Measurements from ENCODE around the gene CDY2A.
"Not testable (repeated sequence)": the region's sequence is repeated elsewhere in the genome, so short reads cannot be mapped to it uniquely, and the experiment has no call there.

DNA sequence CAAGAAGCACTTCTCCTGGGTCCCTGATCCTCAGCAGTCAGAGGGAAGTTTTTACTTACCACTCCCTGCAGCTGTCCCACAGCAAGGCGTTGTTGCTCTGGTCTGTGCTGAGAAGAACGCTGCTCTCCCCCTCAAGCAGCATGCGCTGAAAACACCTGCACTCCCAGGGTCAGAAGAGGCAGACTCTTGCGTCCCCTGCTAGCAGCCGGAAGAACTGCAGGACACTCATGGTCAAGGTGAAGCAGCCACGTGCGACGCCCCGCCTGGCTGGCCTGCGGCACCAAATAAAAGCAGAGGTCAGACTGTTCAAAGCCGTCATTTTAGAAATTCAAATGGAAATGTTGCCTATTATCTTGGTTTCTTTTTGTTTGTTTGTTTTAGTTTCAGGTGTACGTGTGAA lies 47.9 kb downstream of the CDY2A start:
- not testable (repeated sequence) for TF ChIP-seq RARB (CRISPR knock-in tag; IDR thresholded peaks at IDR 0.05); ZC3H10 (CRISPR knock-in tag; IDR thresholded peaks at IDR 0.05); BACH2 (CRISPR knock-in tag; IDR thresholded peaks at IDR 0.05; ENCODE audit: borderline replicate concordance); ARNTL (CRISPR knock-in tag; IDR thresholded peaks at IDR 0.05; ENCODE audit: borderline replicate concordance, low read depth); ZFP3 (CRISPR knock-in tag; IDR thresholded peaks at IDR 0.05); TSHZ2 (CRISPR knock-in tag; IDR thresholded peaks at IDR 0.05); PATZ1 (CRISPR knock-in tag; IDR thresholded peaks at IDR 0.05; ENCODE audit: borderline replicate concordance); OSR1 (CRISPR knock-in tag; IDR thresholded peaks at IDR 0.05); CREB5 (CRISPR knock-in tag; IDR thresholded peaks at IDR 0.05; ENCODE audit: low read depth); ISL1 (CRISPR knock-in tag; IDR thresholded peaks at IDR 0.05); CSRNP3 (CRISPR knock-in tag; IDR thresholded peaks at IDR 0.05)
- TF ChIP-seq, protein P1, sequence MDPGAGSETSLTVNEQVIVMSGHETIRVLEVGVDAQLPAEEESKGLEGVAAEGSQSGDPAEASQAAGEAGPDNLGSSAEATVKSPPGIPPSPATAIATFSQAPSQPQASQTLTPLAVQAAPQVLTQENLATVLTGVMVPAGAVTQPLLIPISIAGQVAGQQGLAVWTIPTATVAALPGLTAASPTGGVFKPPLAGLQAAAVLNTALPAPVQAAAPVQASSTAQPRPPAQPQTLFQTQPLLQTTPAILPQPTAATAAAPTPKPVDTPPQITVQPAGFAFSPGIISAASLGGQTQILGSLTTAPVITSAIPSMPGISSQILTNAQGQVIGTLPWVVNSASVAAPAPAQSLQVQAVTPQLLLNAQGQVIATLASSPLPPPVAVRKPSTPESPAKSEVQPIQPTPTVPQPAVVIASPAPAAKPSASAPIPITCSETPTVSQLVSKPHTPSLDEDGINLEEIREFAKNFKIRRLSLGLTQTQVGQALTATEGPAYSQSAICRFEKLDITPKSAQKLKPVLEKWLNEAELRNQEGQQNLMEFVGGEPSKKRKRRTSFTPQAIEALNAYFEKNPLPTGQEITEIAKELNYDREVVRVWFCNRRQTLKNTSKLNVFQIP (CRISPR knock-in tag; IDR thresholded peaks at IDR 0.05; ENCODE audit: borderline replicate concordance, low read depth), result not testable (repeated sequence)
